ENCODE measurements around the gene SDC3.

The SDC3 gene

GRCh38 chr1:30884723-30885122 is 23.8 kb downstream of the SDC3 start:
- TF ChIP-seq, protein P1, sequence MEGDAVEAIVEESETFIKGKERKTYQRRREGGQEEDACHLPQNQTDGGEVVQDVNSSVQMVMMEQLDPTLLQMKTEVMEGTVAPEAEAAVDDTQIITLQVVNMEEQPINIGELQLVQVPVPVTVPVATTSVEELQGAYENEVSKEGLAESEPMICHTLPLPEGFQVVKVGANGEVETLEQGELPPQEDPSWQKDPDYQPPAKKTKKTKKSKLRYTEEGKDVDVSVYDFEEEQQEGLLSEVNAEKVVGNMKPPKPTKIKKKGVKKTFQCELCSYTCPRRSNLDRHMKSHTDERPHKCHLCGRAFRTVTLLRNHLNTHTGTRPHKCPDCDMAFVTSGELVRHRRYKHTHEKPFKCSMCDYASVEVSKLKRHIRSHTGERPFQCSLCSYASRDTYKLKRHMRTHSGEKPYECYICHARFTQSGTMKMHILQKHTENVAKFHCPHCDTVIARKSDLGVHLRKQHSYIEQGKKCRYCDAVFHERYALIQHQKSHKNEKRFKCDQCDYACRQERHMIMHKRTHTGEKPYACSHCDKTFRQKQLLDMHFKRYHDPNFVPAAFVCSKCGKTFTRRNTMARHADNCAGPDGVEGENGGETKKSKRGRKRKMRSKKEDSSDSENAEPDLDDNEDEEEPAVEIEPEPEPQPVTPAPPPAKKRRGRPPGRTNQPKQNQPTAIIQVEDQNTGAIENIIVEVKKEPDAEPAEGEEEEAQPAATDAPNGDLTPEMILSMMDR (IDR thresholded peaks at IDR 0.05; ENCODE audit: insufficient read depth, low read length), result no peak
- TF ChIP-seq SPI1 (IDR thresholded peaks at IDR 0.05; ENCODE audit: borderline replicate concordance, low read depth) (no peak), GABPA (IDR thresholded peaks at IDR 0.05; ENCODE audit: low read depth) (no peak), POLR2AphosphoS5 (IDR thresholded peaks at IDR 0.05; ENCODE audit: low read depth) (no peak)
- TF ChIP-seq, protein P2, sequence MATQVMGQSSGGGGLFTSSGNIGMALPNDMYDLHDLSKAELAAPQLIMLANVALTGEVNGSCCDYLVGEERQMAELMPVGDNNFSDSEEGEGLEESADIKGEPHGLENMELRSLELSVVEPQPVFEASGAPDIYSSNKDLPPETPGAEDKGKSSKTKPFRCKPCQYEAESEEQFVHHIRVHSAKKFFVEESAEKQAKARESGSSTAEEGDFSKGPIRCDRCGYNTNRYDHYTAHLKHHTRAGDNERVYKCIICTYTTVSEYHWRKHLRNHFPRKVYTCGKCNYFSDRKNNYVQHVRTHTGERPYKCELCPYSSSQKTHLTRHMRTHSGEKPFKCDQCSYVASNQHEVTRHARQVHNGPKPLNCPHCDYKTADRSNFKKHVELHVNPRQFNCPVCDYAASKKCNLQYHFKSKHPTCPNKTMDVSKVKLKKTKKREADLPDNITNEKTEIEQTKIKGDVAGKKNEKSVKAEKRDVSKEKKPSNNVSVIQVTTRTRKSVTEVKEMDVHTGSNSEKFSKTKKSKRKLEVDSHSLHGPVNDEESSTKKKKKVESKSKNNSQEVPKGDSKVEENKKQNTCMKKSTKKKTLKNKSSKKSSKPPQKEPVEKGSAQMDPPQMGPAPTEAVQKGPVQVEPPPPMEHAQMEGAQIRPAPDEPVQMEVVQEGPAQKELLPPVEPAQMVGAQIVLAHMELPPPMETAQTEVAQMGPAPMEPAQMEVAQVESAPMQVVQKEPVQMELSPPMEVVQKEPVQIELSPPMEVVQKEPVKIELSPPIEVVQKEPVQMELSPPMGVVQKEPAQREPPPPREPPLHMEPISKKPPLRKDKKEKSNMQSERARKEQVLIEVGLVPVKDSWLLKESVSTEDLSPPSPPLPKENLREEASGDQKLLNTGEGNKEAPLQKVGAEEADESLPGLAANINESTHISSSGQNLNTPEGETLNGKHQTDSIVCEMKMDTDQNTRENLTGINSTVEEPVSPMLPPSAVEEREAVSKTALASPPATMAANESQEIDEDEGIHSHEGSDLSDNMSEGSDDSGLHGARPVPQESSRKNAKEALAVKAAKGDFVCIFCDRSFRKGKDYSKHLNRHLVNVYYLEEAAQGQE (IDR thresholded peaks at IDR 0.05; ENCODE audit: insufficient replicate concordance, low read depth), result no peak
- H3K27me3 ChIP-seq (ENCODE audit: insufficient read depth, poor library complexity, severe bottlenecking), result peaks cover 13% of the 10 kb centered on the region
- no peak for DNase-seq (ENCODE audit: low read depth in 1 of 2, low spot score in 1 of 2)
- H3K27ac ChIP-seq (replicated peaks), result no peak overlapping the region
- H3K4me3 ChIP-seq (replicated peaks; ENCODE audit: insufficient read depth, low read length), result no peak overlapping the region

GRCh38 chr1:30883389-30884172 is 25.0 kb downstream of the SDC3 start:
- H3K4me3 ChIP-seq (replicated peaks; ENCODE audit: insufficient read depth, low read length), result no peak overlapping the region
- DNase-seq (ENCODE audit: low read depth in 1 of 2, low spot score in 1 of 2), result no peak
- no peak overlapping the region for H3K27ac ChIP-seq (replicated peaks)
- peaks cover 14% of the 10 kb centered on the region for H3K27me3 ChIP-seq (ENCODE audit: insufficient read depth, poor library complexity, severe bottlenecking)
- TF ChIP-seq, protein P2 (IDR thresholded peaks at IDR 0.05; ENCODE audit: insufficient replicate concordance, low read depth), result no peak
- TF ChIP-seq GABPA (IDR thresholded peaks at IDR 0.05; ENCODE audit: low read depth), result no peak
- TF ChIP-seq, protein P1 (IDR thresholded peaks at IDR 0.05; ENCODE audit: insufficient read depth, low read length), result no peak
- TF ChIP-seq POLR2AphosphoS5 (IDR thresholded peaks at IDR 0.05; ENCODE audit: low read depth), result no peak
- TF ChIP-seq SPI1 (IDR thresholded peaks at IDR 0.05; ENCODE audit: borderline replicate concordance, low read depth), result no peak

DNA sequence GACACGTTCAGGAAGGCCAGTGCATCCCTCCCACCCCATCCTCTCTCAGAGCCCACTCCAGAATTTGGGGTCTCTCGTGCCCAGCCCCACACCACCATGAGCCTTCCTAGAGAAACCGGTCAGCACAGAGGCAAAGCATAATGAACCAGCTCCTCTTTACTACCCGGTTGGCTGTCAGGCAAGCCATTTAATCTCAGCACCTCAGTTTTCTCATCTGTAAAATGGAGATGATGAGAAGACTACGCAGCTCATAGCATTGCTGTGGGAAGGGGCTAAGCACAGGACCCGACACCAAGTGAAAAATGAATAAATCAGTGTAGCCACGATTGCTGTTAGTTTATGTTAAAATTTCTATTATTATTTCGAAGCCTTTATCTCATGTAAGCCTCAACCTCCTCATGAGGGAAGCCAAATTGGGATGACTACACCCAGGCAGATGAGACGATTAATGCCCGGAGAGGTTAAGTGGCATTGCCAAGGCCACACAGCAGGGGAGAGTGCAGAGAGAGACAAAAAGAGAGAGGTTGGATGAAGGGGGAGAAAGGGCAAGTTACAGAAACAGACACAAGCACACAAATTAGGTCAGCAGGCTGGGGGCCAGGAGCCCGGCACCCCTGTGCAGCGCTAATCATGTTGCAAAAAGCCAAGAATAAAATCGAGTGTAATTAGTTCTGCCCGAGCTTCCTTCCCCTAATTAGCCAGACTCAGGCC is 25.7 kb downstream of the SDC3 start:
- peaks cover 22% of the 10 kb centered on the region for H3K27me3 ChIP-seq (ENCODE audit: insufficient read depth, poor library complexity, severe bottlenecking)

More for the DNA sequence above, 25.7 kb downstream of the SDC3 start:
- no peak for TF ChIP-seq GABPA (IDR thresholded peaks at IDR 0.05; ENCODE audit: low read depth)
- no peak for TF ChIP-seq POLR2AphosphoS5 (IDR thresholded peaks at IDR 0.05; ENCODE audit: low read depth)
- TF ChIP-seq, protein P2 (IDR thresholded peaks at IDR 0.05; ENCODE audit: insufficient replicate concordance, low read depth), result no peak
- no peak for TF ChIP-seq SPI1 (IDR thresholded peaks at IDR 0.05; ENCODE audit: borderline replicate concordance, low read depth)
- TF ChIP-seq, protein P1 (IDR thresholded peaks at IDR 0.05; ENCODE audit: insufficient read depth, low read length), result no peak
- no peak overlapping the region for H3K27ac ChIP-seq (replicated peaks)
- no peak overlapping the region for H3K4me3 ChIP-seq (replicated peaks; ENCODE audit: insufficient read depth, low read length)
- DNase-seq (ENCODE audit: low read depth in 1 of 2, low spot score in 1 of 2), result no peak

Data from HL-60 (cell line).